SU-DHL-6 (cell line): Measurements from ENCODE around the gene OSBPL7.

Source experiments
- H2AFZ ChIP-seq: fragments of 200-600 bp; sonication (generic); 2 replicates; pipeline ENCODE4 v1.6.1; 2014; ENCODE audit warnings: low read depth, mild to moderate bottlenecking, moderate library complexity, mixed read lengths, antibody characterized with exemption, low read length; ENCODE audit not compliant: severe bottlenecking
- H3F3A ChIP-seq: fragments of 200-600 bp; shearing (Covaris generic); 2 replicates; pipeline ENCODE4 v1.6.0; 2016; ENCODE audit warnings: antibody characterized with exemption, mild to moderate bottlenecking; ENCODE audit not compliant: insufficient read depth
- H3K27ac ChIP-seq: fragments of 200-600 bp; sonication (generic); 2 replicates; pipeline ENCODE4 v1.5.1; 2016; ENCODE audit warnings: low read depth, mild to moderate bottlenecking, low read length, moderate library complexity, mixed read lengths
- H3K27me3 ChIP-seq: fragments of 200-600 bp; sonication (generic), shearing (Covaris generic); 2 replicates; pipeline ENCODE4 v1.6.0; 2014; ENCODE audit warnings: mild to moderate bottlenecking, low read length
- H3K36me3 ChIP-seq: fragments of 200-600 bp; sonication (generic); 2 replicates; pipeline ENCODE4 v1.6.1; 2014; ENCODE audit warnings: mild to moderate bottlenecking, low read length, mixed read lengths
- H3K4me2 ChIP-seq: fragments of 300-600, 200-600 bp; shearing (Covaris generic), sonication (generic); 2 replicates; pipeline ENCODE4 v1.6.0; 2014; ENCODE audit warnings: low read length, low read depth, mild to moderate bottlenecking; ENCODE audit not compliant: poor library complexity, severe bottlenecking
- H3K4me3 ChIP-seq: fragments of 200-600 bp; sonication (generic); 2 replicates; pipeline ENCODE4 v1.5.1; 2014; ENCODE audit warnings: antibody characterized with exemption, low read length, mild to moderate bottlenecking, mixed read lengths; ENCODE audit not compliant: insufficient read depth, poor library complexity, severe bottlenecking
- H3K79me2 ChIP-seq: fragments of 200-600 bp; sonication (generic); 2 replicates; pipeline ENCODE4 v1.6.1; 2014; ENCODE audit warnings: mild to moderate bottlenecking, low read length, moderate library complexity; ENCODE audit not compliant: insufficient read depth
- H3K9ac ChIP-seq: fragments of 200-600 bp; sonication (generic); 2 replicates; pipeline ENCODE4 v1.7.0; 2014; ENCODE audit warnings: mild to moderate bottlenecking, low read length
- H3K9me2 ChIP-seq: fragments of 200-600 bp; sonication (generic); replicated peaks from 2 replicates; pipeline ENCODE4 v1.6.1; 2014; ENCODE audit warnings: low read length; ENCODE audit not compliant: insufficient read depth
- H3K9me3 ChIP-seq: fragments of 200-600 bp; sonication (generic); 2 replicates; pipeline ENCODE4 v1.6.1; 2014; ENCODE audit warnings: low read length, mixed read lengths; ENCODE audit not compliant: insufficient read depth
- H4K20me1 ChIP-seq: fragments of 200-600 bp; sonication (generic); 2 replicates; pipeline ENCODE4 v1.6.1; 2014; ENCODE audit warnings: low read depth, mild to moderate bottlenecking, antibody characterized with exemption, low read length, moderate library complexity, mixed read lengths
- CTCF ChIP-seq: fragments of 200-600 bp; sonication (generic); IDR thresholded peaks from one replicate; pipeline ENCODE4 v1.5.1; 2017; ENCODE audit warnings: antibody characterized with exemption, mild to moderate bottlenecking, low read length, moderate library complexity; ENCODE audit not compliant: insufficient read depth, poor library complexity, severe bottlenecking
- EZH2phosphoT487 ChIP-seq: fragments of 200-600 bp; sonication (generic), shearing (Covaris generic); conservative IDR thresholded peaks from 2 replicates; pipeline ENCODE4 v1.6.1; 2018; ENCODE audit warnings: mild to moderate bottlenecking, antibody characterized with exemption, low read length, moderate library complexity, mixed read lengths

OSBPL7 gene

GRCh38 chr17:47813512-47814031 is 8.0 kb downstream of the OSBPL7 start:
- H3K4me2 ChIP-seq, result no peak overlapping the region
- no peaks in the 10 kb centered on the region for H3K9me2 ChIP-seq
- H3K79me2 ChIP-seq, result no peaks in the 10 kb centered on the region
- H3K27me3 ChIP-seq, result no peaks in the 10 kb centered on the region
- no peaks in the 10 kb centered on the region for H3K9me3 ChIP-seq
- H2AFZ ChIP-seq, result no peak overlapping the region
- TF ChIP-seq CTCF (no peak), EZH2phosphoT487 (no peak)
- H3K27ac ChIP-seq, result no peak overlapping the region
- no peak overlapping the region for H3K9ac ChIP-seq
- H3K36me3 ChIP-seq, result no peaks in the 10 kb centered on the region
- H4K20me1 ChIP-seq, result no peaks in the 10 kb centered on the region
- no peaks in the 10 kb centered on the region for H3F3A ChIP-seq
- H3K4me3 ChIP-seq, result no peak overlapping the region

DNA sequence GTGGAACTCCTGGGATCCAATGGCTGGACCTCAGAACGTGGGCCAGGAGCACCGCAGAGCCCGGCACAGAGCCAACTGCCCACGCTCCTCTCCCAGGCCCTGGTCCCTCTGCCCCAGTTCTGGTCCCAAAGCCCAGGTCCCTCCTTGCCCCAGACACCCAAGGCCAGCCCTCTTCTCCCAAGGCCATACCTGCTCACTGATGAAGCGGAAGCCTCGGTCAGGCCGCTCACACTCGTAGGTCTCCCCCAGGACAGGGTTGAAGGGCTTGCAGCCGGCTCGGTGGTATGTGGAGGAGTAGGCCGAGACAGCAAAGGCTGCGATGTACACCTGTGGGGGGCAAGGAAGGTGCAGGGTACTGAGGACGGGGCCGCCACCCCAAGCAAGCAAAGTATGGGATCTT is 8.5 kb downstream of the OSBPL7 start:
- Histone ChIP-seq H3K9me3 (no peaks in the 10 kb centered on the region), H3K4me3 (no peak overlapping the region), H4K20me1 (no peaks in the 10 kb centered on the region), H3K36me3 (no peaks in the 10 kb centered on the region), H3K79me2 (no peaks in the 10 kb centered on the region), H3K27ac (no peak overlapping the region), H3K27me3 (no peaks in the 10 kb centered on the region), H3K4me2 (no peak overlapping the region), H3K9me2 (no peaks in the 10 kb centered on the region), H3K9ac (no peak overlapping the region), H3F3A (no peaks in the 10 kb centered on the region), H2AFZ (no peak overlapping the region)
- no peak for TF ChIP-seq EZH2phosphoT487
- TF ChIP-seq CTCF, result no peak

- Histone ChIP-seq H3K27me3 (no peaks in the 10 kb centered on the region), H3K9ac (no peak overlapping the region), H3K9me3 (no peaks in the 10 kb centered on the region), H3K27ac (no peak overlapping the region), H3F3A (no peaks in the 10 kb centered on the region), H4K20me1 (no peaks in the 10 kb centered on the region), H3K36me3 (no peaks in the 10 kb centered on the region), H3K4me3 (no peak overlapping the region), H3K9me2 (no peaks in the 10 kb centered on the region), H3K79me2 (no peaks in the 10 kb centered on the region), H2AFZ (no peak overlapping the region), H3K4me2 (no peak overlapping the region)
- TF ChIP-seq EZH2phosphoT487, result no peak
- TF ChIP-seq CTCF, result no peak
Measured at GRCh38 chr17:47812146-47812920, 9.3 kb downstream of the OSBPL7 start.
